Ishikawa (cell line): Measurements from ENCODE around the gene DHRS9.

Source experiments
- EP300 ChIP-seq: IDR thresholded peaks from 2 replicates; pipeline ENCODE4 v1.6.1; 2012; ENCODE audit warnings: borderline replicate concordance
- MAX ChIP-seq: IDR thresholded peaks from 2 replicates; pipeline ENCODE4 v1.6.1; 2012
- NFIC ChIP-seq: IDR thresholded peaks from 2 replicates; pipeline ENCODE4 v1.6.1; 2012
- TCF12 ChIP-seq: IDR thresholded peaks from 2 replicates; pipeline ENCODE4 v1.6.1; 2012; ENCODE audit warnings: low read depth

- no peak for TF ChIP-seq NFIC
- TF ChIP-seq MAX, result no peak
- no peak for TF ChIP-seq EP300
- TF ChIP-seq TCF12, result no peak
Measured at GRCh38 chr2:169050476-169051240, 18.7 kb upstream of the DHRS9 start.
